H1 (cell line): ENCODE data around the gene CDC14B.

Source experiments
- CTCF ChIP-seq, 3 experiments: IDR thresholded peaks; 1 replicate in 2 of 3; 2 replicates in 1 of 3; pipeline versions ENCODE4 v1.5.1 to v1.6.1; 2011; ENCODE audit warnings: low read length in 3 of 3, mild to moderate bottlenecking in 3 of 3, inconsistent platforms in 2 of 3, low read depth in 1 of 3, moderate library complexity in 1 of 3; ENCODE audit not compliant: insufficient read depth in 1 of 3; ENCODE audit errors: control extremely low read depth in 1 of 3
- EZH2 ChIP-seq: fragments of 200-600 bp; sonication (generic); IDR thresholded peaks from 2 replicates; pipeline ENCODE4 v1.7.1; 2012; ENCODE audit warnings: low read depth, mild to moderate bottlenecking, moderate library complexity, low read length, inconsistent platforms; ENCODE audit not compliant: severe bottlenecking
- POLR2A ChIP-seq, 2 experiments: IDR thresholded peaks; 1 replicate in 1 of 2; 2 replicates in 1 of 2; pipeline ENCODE4 v1.6.1; 2011; ENCODE audit warnings: low read depth in 2 of 2, low read length in 2 of 2, mild to moderate bottlenecking in 2 of 2; ENCODE audit errors: control extremely low read depth in 1 of 2
- SIN3A ChIP-seq, 2 experiments: IDR thresholded peaks in 1 of 2; conservative IDR thresholded peaks in 1 of 2; 2 replicates each; pipeline ENCODE4 v1.6.1; 2011 to 2012; ENCODE audit warnings: low read length in 2 of 2, improper control_type of control experiment in 1 of 2, low read depth in 1 of 2, mild to moderate bottlenecking in 1 of 2
- TAF1 ChIP-seq: IDR thresholded peaks from 2 replicates; pipeline ENCODE4 v1.6.1; 2011; ENCODE audit warnings: mild to moderate bottlenecking, low read depth, low read length
- TBP ChIP-seq: IDR thresholded peaks from 2 replicates; pipeline ENCODE4 v1.6.1; 2011; ENCODE audit warnings: low read depth, low read length, improper control_type of control experiment
- YY1 ChIP-seq: IDR thresholded peaks from 2 replicates; pipeline ENCODE4 v1.6.1; 2011; ENCODE audit warnings: low read depth, mild to moderate bottlenecking, low read length
- TF ChIP-seq, protein P1 (sequence below): IDR thresholded peaks from 2 replicates; pipeline ENCODE4 v1.6.1; 2011; ENCODE audit warnings: low read length, improper control_type of control experiment

DNA sequence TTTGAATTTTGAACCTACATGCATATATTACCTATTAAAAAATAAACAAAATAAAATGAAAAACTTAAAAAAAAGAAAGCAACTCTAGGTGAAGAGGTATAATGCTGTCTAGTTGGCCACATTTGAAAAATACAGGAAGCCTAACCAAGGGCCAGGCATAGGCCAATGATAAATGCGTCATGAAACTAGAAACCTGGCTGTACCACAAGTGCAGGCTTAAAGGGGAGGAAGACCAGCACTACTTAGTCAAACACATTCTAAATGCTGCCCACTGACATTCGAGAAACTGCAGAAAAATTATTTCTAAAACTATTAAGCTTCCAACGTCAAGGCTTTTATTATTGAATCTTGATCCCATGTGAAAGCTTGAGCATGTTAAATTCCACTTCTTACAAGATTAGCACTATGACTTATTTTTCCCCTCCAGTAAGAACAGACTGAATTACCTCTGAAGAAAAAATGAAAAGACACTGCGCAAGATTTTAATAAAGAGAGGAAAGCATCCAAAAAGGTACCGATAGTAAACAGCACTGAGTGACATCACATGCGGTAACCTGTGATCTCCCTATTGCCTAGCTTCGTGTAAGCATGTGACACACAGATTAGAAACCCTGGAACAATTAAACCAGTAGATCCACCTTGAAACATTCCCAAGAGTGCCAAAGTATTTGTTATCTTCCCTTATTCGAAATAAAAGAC is 16.2 kb downstream of the CDC14B start:
- TF ChIP-seq POLR2A (IDR thresholded peaks at IDR 0.05; ENCODE audit: control extremely low read depth in 1 of 2, low read depth in 2 of 2, low read length in 2 of 2) (no peak), CTCF (IDR thresholded peaks at IDR 0.05; ENCODE audit: control extremely low read depth in 1 of 3, insufficient read depth in 1 of 3, low read depth in 1 of 3, low read length in 3 of 3) (no peak), TBP (no peak), YY1 (no peak), EZH2 (no peak), SIN3A (conservative IDR thresholded peaks at IDR 0.05 in 1 of 2, IDR thresholded peaks at IDR 0.05 in 1 of 2; ENCODE audit: low read depth in 1 of 2, low read length in 2 of 2) (no peak), TAF1 (no peak)
- TF ChIP-seq, protein P1, sequence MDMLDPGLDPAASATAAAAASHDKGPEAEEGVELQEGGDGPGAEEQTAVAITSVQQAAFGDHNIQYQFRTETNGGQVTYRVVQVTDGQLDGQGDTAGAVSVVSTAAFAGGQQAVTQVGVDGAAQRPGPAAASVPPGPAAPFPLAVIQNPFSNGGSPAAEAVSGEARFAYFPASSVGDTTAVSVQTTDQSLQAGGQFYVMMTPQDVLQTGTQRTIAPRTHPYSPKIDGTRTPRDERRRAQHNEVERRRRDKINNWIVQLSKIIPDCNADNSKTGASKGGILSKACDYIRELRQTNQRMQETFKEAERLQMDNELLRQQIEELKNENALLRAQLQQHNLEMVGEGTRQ = no peak
